ENCODE data around the gene PTGFRN. TPM values are rescaled to one million over a fixed set of nuclear protein-coding genes. Genes with fewer than 3 reads are reported as not detected.

Gene PTGFRN
- total RNA-seq, 4 donors from 2014 or later: 40.6 to 68.7 (median 56.0) TPM

DNA sequence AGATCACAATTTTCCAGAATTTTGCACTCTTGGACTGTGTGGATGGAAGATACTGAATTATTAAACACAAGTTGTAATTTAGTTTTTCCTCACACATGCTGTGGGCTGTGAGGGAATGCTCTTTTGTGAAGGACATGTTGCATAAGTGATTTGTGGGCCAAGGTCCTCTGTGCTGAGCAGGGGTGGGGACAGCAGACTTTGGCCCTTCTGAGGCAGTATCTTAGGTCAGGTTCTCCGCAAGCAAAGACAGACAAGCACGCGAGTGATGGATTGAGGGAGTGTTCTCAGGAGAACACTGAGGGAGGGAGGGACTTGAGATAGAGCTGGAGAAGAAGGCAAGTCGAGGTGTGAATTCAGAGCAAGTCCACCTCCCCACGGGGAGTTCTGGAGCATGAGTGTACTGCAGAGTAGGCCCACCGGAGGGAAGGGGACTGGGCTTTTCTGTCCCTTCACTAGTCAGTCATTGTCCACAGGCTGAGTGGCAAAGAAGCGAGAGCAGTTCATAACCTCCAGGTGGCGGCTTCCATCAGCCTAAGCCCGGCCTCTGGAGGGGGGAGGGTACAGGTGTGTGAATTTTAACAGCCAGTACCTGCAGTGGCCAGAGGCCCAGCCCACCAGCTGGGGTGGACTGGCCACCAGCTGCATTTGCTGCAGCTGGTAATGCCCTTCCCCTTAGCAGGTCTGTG, 72.7 kb downstream of the PTGFRN start:
- no peak for DNase-seq
- intact Hi-C loops (cut with DNase I): no loop called here
- no peak for TF ChIP-seq POLR2A (IDR thresholded peaks at IDR 0.05)
- TF ChIP-seq, protein P1, sequence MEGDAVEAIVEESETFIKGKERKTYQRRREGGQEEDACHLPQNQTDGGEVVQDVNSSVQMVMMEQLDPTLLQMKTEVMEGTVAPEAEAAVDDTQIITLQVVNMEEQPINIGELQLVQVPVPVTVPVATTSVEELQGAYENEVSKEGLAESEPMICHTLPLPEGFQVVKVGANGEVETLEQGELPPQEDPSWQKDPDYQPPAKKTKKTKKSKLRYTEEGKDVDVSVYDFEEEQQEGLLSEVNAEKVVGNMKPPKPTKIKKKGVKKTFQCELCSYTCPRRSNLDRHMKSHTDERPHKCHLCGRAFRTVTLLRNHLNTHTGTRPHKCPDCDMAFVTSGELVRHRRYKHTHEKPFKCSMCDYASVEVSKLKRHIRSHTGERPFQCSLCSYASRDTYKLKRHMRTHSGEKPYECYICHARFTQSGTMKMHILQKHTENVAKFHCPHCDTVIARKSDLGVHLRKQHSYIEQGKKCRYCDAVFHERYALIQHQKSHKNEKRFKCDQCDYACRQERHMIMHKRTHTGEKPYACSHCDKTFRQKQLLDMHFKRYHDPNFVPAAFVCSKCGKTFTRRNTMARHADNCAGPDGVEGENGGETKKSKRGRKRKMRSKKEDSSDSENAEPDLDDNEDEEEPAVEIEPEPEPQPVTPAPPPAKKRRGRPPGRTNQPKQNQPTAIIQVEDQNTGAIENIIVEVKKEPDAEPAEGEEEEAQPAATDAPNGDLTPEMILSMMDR (IDR thresholded peaks at IDR 0.05): no peak
- H3K36me3 ChIP-seq: peaks cover 3 to 47% (median 3%) of the 10 kb centered on the region in 3 donors
- H3K27ac ChIP-seq: no peak overlapping the region
- no peaks in the 10 kb centered on the region for H3K27me3 ChIP-seq
- H3K9me3 ChIP-seq: no peaks in the 10 kb centered on the region
- no peak overlapping the region for H3K4me3 ChIP-seq
- H3K4me1 ChIP-seq: peaks cover 0 to 14% (median 0%) of the 10 kb centered on the region in 3 donors
- WGBS, 2 donors: 75 to 76% methylated on average over 9 of the region's 9 CpGs

DNA sequence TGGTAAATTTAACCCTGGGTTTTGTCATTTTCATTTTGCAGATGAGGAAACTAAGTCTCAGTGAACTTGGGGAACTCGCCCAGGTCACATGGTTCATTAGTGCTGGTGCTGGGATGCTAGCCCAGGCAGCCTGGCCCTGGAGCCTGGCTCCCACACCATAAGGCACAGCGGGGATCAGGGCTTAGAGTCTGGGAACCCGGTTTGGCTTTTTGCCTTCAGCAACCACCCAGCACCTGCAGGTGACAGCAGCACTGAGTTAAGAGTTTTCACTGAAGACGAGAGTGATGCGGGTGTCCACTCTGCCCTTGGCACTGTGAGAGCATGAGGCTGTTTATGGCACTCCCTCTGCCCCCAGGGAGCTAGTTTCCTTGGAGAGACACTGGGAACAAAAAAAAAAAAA, 73.4 kb downstream of the PTGFRN start:
- peaks cover 0 to 20% (median 1%) of the 10 kb centered on the region in 3 donors for H3K4me1 ChIP-seq
- no peak overlapping the region for H3K27ac ChIP-seq
- TF ChIP-seq, protein P1 (IDR thresholded peaks at IDR 0.05): no peak
- no peak for TF ChIP-seq POLR2A (IDR thresholded peaks at IDR 0.05)
- no peak overlapping the region for H3K4me3 ChIP-seq
- no peak for DNase-seq
- H3K36me3 ChIP-seq: peaks cover 3 to 52% (median 3%) of the 10 kb centered on the region in 3 donors
- intact Hi-C loops (cut with DNase I): no loop called here
- WGBS, 2 donors: 44 to 57% methylated on average over 2 to 5 of the region's 5 CpGs
- no peaks in the 10 kb centered on the region for H3K9me3 ChIP-seq
- H3K27me3 ChIP-seq: no peaks in the 10 kb centered on the region

DNA sequence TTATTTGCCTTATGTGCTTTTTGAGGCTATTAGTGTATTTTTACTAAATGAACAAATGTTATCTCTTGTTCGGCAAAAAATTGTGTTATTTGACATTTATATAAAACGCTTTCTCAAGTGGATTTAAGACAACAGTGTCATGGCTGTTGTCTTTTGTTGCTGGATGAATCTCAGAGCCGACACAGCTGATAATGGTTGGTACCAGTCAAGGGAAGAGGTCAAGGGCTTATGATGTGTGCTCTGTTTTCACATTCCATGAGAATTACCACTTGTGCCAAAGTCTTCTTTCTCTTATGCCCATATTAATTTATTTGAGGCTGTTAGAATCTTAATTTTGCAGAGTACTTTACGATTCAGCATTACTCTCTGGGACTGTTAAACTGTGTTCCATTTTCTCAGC, 74.0 kb downstream of the PTGFRN start:
- no peaks in the 10 kb centered on the region for H3K9me3 ChIP-seq
- H3K27me3 ChIP-seq: no peaks in the 10 kb centered on the region
- TF ChIP-seq, protein P1 (IDR thresholded peaks at IDR 0.05): no peak
- no peak for TF ChIP-seq POLR2A (IDR thresholded peaks at IDR 0.05)
- H3K27ac ChIP-seq: no peak overlapping the region
- peaks cover 0 to 25% (median 7%) of the 10 kb centered on the region in 3 donors for H3K4me1 ChIP-seq
- intact Hi-C loops (cut with DNase I): no loop called here
- H3K36me3 ChIP-seq: peaks cover 3 to 52% (median 3%) of the 10 kb centered on the region in 3 donors
- DNase-seq: no peak
- 70 to 82% methylated on average over 4 of the region's 4 CpGs for WGBS, 2 donors
- H3K4me3 ChIP-seq: no peak overlapping the region

DNA sequence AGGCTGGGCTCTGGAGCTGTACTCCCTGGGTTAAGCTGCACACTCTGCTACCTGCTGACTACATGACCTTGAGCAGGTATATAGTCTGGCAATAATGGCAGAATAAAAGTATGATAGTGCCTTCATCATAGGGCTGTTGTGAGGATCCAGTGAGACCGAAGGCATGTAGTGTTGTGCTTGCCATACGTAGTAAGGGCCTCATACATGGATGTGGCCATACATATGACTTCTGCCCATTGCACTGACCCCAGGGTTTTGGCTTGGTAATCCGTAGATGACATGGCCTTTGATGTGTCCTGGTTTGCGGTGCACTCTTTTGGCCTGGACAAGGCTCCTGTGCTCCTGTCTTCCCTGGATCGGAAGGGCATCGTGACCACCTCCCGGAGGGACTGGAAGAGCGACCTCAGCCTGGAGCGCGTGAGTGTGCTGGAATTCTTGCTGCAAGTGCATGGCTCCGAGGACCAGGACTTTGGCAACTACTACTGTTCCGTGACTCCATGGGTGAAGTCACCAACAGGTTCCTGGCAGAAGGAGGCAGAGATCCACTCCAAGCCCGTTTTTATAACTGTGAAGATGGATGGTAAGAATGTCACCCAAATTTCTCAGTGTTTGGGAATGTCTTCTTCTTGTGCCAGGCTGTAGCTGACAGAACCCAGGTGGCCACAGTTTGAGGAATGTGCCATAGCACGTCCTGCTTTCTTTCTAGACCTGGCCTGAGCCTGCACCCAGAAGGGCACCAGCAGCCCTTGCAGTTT, 74.9 kb downstream of the PTGFRN start:
- Histone ChIP-seq H3K4me3 (no peak overlapping the region), H3K36me3 (peaks cover 3 to 52% (median 3%) of the 10 kb centered on the region in 3 donors), H3K9me3 (no peaks in the 10 kb centered on the region), H3K4me1 (peaks cover 0 to 35% (median 16%) of the 10 kb centered on the region in 3 donors), H3K27ac (no peak overlapping the region), H3K27me3 (no peaks in the 10 kb centered on the region)
- WGBS, 2 donors: 85 to 89% methylated on average over 7 to 11 of the region's 14 CpGs
- TF ChIP-seq, protein P1 (IDR thresholded peaks at IDR 0.05): no peak
- TF ChIP-seq POLR2A (IDR thresholded peaks at IDR 0.05): no peak
- intact Hi-C loops (cut with DNase I): no loop called here
- DNase-seq: no peak

All from esophagus squamous epithelium (tissue), 5 donors.